GM21360 (cell line): ENCODE measurements around the gene ELFN1.

Source experiments
- ATAC-seq: cut with Tn5 transposase; IDR thresholded peaks from one replicate; pipeline ENCODE4 v1.9.1; 2021; ENCODE audit warnings: mild to moderate bottlenecking, moderate library complexity; ENCODE audit not compliant: unreplicated experiment

ELFN1 gene

GRCh38 chr7:1738511-1738910 lies 68.4 kb downstream of the ELFN1 start:
- ATAC-seq = no peak

GRCh38 chr7:1738956-1739355 lies 68.9 kb downstream of the ELFN1 start:
- ATAC-seq = no peak

GRCh38 chr7:1739593-1739992 lies 69.5 kb downstream of the ELFN1 start:
- no peak for ATAC-seq

- no peak for ATAC-seq
These were observed 70.1 kb downstream of the ELFN1 start for GRCh38 chr7:1740214-1740613.

GRCh38 chr7:1741246-1741645 lies 71.2 kb downstream of the ELFN1 start:
- ATAC-seq = no peak

GRCh38 chr7:1741751-1742554 lies 71.9 kb downstream of the ELFN1 start:
- ATAC-seq = no peak

- no peak for ATAC-seq
These were observed 72.7 kb downstream of the ELFN1 start for GRCh38 chr7:1742555-1743303.

- ATAC-seq = no peak
These were observed 73.6 kb downstream of the ELFN1 start for GRCh38 chr7:1743481-1744230.

GRCh38 chr7:1744296-1745017 lies 74.4 kb downstream of the ELFN1 start:
- no peak for ATAC-seq

- ATAC-seq = no peak
These were observed 75.0 kb downstream of the ELFN1 start for GRCh38 chr7:1745018-1745532.

- ATAC-seq = no peak
These were observed 75.8 kb downstream of the ELFN1 start for GRCh38 chr7:1745576-1746490.

GRCh38 chr7:1746491-1746975 lies 76.5 kb downstream of the ELFN1 start:
- ATAC-seq = no peak

- no peak for ATAC-seq
These were observed 77.1 kb downstream of the ELFN1 start for GRCh38 chr7:1747004-1747801.

GRCh38 chr7:1748076-1748838 lies 78.2 kb downstream of the ELFN1 start:
- ATAC-seq = no peak

- no peak for ATAC-seq
These were observed 78.7 kb downstream of the ELFN1 start for GRCh38 chr7:1748839-1749173.

- ATAC-seq = no peak
These were observed 79.3 kb downstream of the ELFN1 start for GRCh38 chr7:1749351-1749863.

- no peak for ATAC-seq
These were observed 79.9 kb downstream of the ELFN1 start for GRCh38 chr7:1749864-1750466.
